IMR-90 (cell line): Measurements from ENCODE around the gene SVEP1. TPM values are rescaled to one million over a fixed set of nuclear protein-coding genes. Genes with fewer than 3 reads are reported as not detected.

Source experiments
- ATAC-seq: fragments of 200-7000 bp; cut with Tn5 transposase; 2 replicates; pipeline ENCODE4 v1.9.1; 2020; ENCODE audit warnings: low read depth, mild to moderate bottlenecking, moderate library complexity
- BruUV-seq: library from RNA; stranded (reverse); fragments of 400-500 nt; replicated peaks from 2 replicates; lab custom pipeline; 2021; lab: Mats Ljungman, UMichigan
- CTCF ChIA-PET: fragments of 300-600 bp; formaldehyde crosslinking; extraction: SDS; loops from one replicate; lab custom pipeline; 2021; ENCODE audit warnings: antibody characterized with exemption; lab: Yijun Ruan, JAX
- POLR2A ChIA-PET: fragments of 300-600 bp; sonication (Branson Sonifier 250); formaldehyde crosslinking; loops from one replicate; lab custom pipeline; 2022; ENCODE audit warnings: antibody characterized with exemption; ENCODE audit not compliant: unreplicated experiment; lab: Charles Lee
- DNase-seq: peaks from one replicate; pipeline ENCODE4 v3.0.0; 2013
- H2AFZ ChIP-seq: replicated peaks from 2 replicates; pipeline ENCODE3; 2013; ENCODE audit warnings: low read length, mild to moderate bottlenecking; ENCODE audit not compliant: poor library complexity
- H2AK5ac ChIP-seq: 2 replicates; pipeline ENCODE4 v1.6.1; 2013; ENCODE audit warnings: low read depth, low read length, inconsistent platforms
- H2AK9ac ChIP-seq: replicated peaks from 2 replicates; pipeline ENCODE3; 2013; ENCODE audit warnings: mild to moderate bottlenecking, low read depth, low read length, moderate library complexity; ENCODE audit not compliant: poor library complexity
- H2BK120ac ChIP-seq: 2 replicates; pipeline ENCODE4 v1.6.1; 2013; ENCODE audit warnings: low read depth, low read length, inconsistent platforms
- H2BK15ac ChIP-seq: 3 replicates; pipeline ENCODE4 v1.6.1; 2013; ENCODE audit warnings: low read depth, low read length, inconsistent platforms
- H2BK20ac ChIP-seq: 2 replicates; pipeline ENCODE4 v1.6.1; 2013; ENCODE audit warnings: low read depth, mild to moderate bottlenecking, inconsistent platforms, low read length, moderate library complexity
- H2BK5ac ChIP-seq: 2 replicates; pipeline ENCODE4 v1.6.1; 2013; ENCODE audit warnings: mild to moderate bottlenecking, low read depth, low read length, inconsistent platforms; ENCODE audit not compliant: poor library complexity, severe bottlenecking
- H3K14ac ChIP-seq: replicated peaks from 2 replicates; pipeline ENCODE4 v1.6.1; 2013; ENCODE audit warnings: low read depth, low read length, inconsistent platforms
- H3K18ac ChIP-seq: 2 replicates; pipeline ENCODE4 v1.6.1; 2013; ENCODE audit warnings: low read depth, low read length, control low read depth
- H3K23ac ChIP-seq: 2 replicates; pipeline ENCODE4 v1.6.1; 2013; ENCODE audit warnings: low read depth, low read length, inconsistent platforms
- H3K27ac ChIP-seq: 2 replicates; pipeline ENCODE4 v1.5.1; 2013; ENCODE audit warnings: mild to moderate bottlenecking, control low read depth, low read length; ENCODE audit not compliant: insufficient read depth
- H3K27me3 ChIP-seq: 2 replicates; pipeline ENCODE4 v1.6.1; 2013; ENCODE audit warnings: low read length; ENCODE audit not compliant: control insufficient read depth, insufficient read depth
- H3K36me3 ChIP-seq: 2 replicates; pipeline ENCODE4 v1.6.1; 2013; ENCODE audit warnings: low read length, mixed read lengths; ENCODE audit not compliant: control insufficient read depth, insufficient read depth
- H3K4ac ChIP-seq: 2 replicates; pipeline ENCODE4 v1.6.1; 2013; ENCODE audit warnings: low read depth, low read length, inconsistent platforms
- H3K4me1 ChIP-seq: 2 replicates; pipeline ENCODE4 v1.6.1; 2013; ENCODE audit warnings: low read length, mixed read lengths; ENCODE audit not compliant: control insufficient read depth, insufficient read depth
- H3K4me2 ChIP-seq: 2 replicates; pipeline ENCODE4 v1.6.1; 2013; ENCODE audit warnings: low read depth, mild to moderate bottlenecking, control low read depth, low read length, moderate library complexity
- H3K4me3 ChIP-seq: 2 replicates; pipeline ENCODE4 v1.5.1; 2013; ENCODE audit warnings: low read depth, mild to moderate bottlenecking, control low read depth, low read length, moderate library complexity; ENCODE audit not compliant: insufficient read depth
- H3K56ac ChIP-seq: 2 replicates; pipeline ENCODE4 v1.6.1; 2013; ENCODE audit warnings: low read length, inconsistent platforms; ENCODE audit not compliant: insufficient read depth; ENCODE audit errors: extremely low read depth
- H3K79me1 ChIP-seq, 2 experiments: 2 replicates each; pipeline ENCODE4 v1.6.1; 2013; ENCODE audit warnings: low read length in 2 of 2, inconsistent platforms in 1 of 2, low read depth in 1 of 2
- H3K9ac ChIP-seq: 2 replicates; pipeline ENCODE4 v1.6.1; 2013; ENCODE audit warnings: low read depth, low read length, control low read depth
- H3K9me1 ChIP-seq: 2 replicates; pipeline ENCODE4 v1.6.1; 2013; ENCODE audit warnings: low read length, inconsistent platforms; ENCODE audit not compliant: insufficient read depth
- H3K9me3 ChIP-seq: 2 replicates; pipeline ENCODE4 v1.6.1; 2013; ENCODE audit warnings: low read length; ENCODE audit not compliant: control insufficient read depth, insufficient read depth
- H4K20me1 ChIP-seq: 2 replicates; pipeline ENCODE4 v1.6.1; 2013; ENCODE audit warnings: low read length, inconsistent platforms; ENCODE audit not compliant: insufficient read depth
- H4K5ac ChIP-seq: 2 replicates; pipeline ENCODE4 v1.6.1; 2013; ENCODE audit warnings: mild to moderate bottlenecking, low read depth, low read length, control low read depth
- H4K8ac ChIP-seq, 2 experiments: 2 replicates each; pipeline ENCODE4 v1.6.1; 2013; ENCODE audit warnings: low read depth in 2 of 2, low read length in 2 of 2, control low read depth in 1 of 2, inconsistent platforms in 1 of 2
- H4K91ac ChIP-seq: 2 replicates; pipeline ENCODE4 v1.6.1; 2013; ENCODE audit warnings: low read depth, low read length, inconsistent platforms; ENCODE audit not compliant: insufficient read depth
- BHLHE40 ChIP-seq: fragments of 150-350 bp; IDR thresholded peaks from 2 replicates; pipeline ENCODE4 v1.6.1; 2016; ENCODE audit warnings: mild to moderate bottlenecking, low read depth, low read length
- NFE2L2 ChIP-seq: fragments of 150-350 bp; IDR thresholded peaks from 2 replicates; pipeline ENCODE4 v1.6.1; 2016; ENCODE audit warnings: low read depth, mild to moderate bottlenecking, low read length
- RCOR1 ChIP-seq: IDR thresholded peaks from 2 replicates; pipeline ENCODE4 v1.6.1; 2012; ENCODE audit warnings: mild to moderate bottlenecking, low read length, improper control_type of control experiment; ENCODE audit not compliant: insufficient replicate concordance
- WGBS, 2 experiments: methylation state at CpG; one replicate each; pipeline versions ENCODE4 v1.1.5 to v1.1.7; 2013; ENCODE audit warnings: missing lambda C conversion rate in 2 of 2; ENCODE audit not compliant: insufficient read length in 1 of 2; ENCODE audit errors: extremely low coverage in 2 of 2; 5-methylcytosine and 5-hydroxymethylcytosine counted together
- dilution Hi-C: fragments of 300-500 bp; cut with HindIII; formaldehyde crosslinking; loops from one replicate; pipeline ENCODE4 v1.14.3; 2018; ENCODE audit warnings: low sequenced_read_pairs; ENCODE audit not compliant: unreplicated experiment
- in situ Hi-C: fragments of 300-500 bp; cut with MboI; formaldehyde crosslinking; loops from 3 replicates; pipeline ENCODE4 v1.14.3; 2019; ENCODE audit warnings: low sequenced_read_pairs, inconsistent platforms, mixed read lengths
- intact Hi-C: fragments of 100-400 bp; cut with micrococcal nuclease; formaldehyde crosslinking; loops from 2 replicates; pipeline ENCODE4 v1.10.0; 2022
- polyA plus RNA-seq, 3 experiments: library from polyadenylated mRNA; depleted of rRNA; stranded (reverse); fragments of >200 nt; gene quantifications; 2 replicates each; pipeline ENCODE4 v1.2.3, GENCODE V29; 2012; ENCODE audit warnings: low replicate concordance in 1 of 3
- total RNA-seq: library from RNA; depleted of rRNA; stranded (reverse); fragments of >200 nt; gene quantifications from 2 replicates; pipeline ENCODE4 v1.2.3, GENCODE V29; 2012
- TF ChIP-seq, protein P1 (sequence below): fragments of 150-350 bp; IDR thresholded peaks from 2 replicates; pipeline ENCODE4 v1.6.1; 2016; ENCODE audit warnings: low read depth, mild to moderate bottlenecking, low read length, moderate library complexity, borderline replicate concordance

SVEP1 gene
- total and polyA plus RNA-seq, 2 of the 4 experiments (the other 2 are of a cell fraction): 4.8 to 16.7 TPM

- DNase-seq: peak; percentile 2
- H3K27ac ChIP-seq: no peak overlapping the region
- in situ Hi-C loops (no loop called here), dilution Hi-C loops (no loop called here), intact Hi-C loops (no loop called here)
- no peak overlapping the region for H3K9ac ChIP-seq
- H3K14ac ChIP-seq: no peak overlapping the region
- no peak overlapping the region for H3K18ac ChIP-seq
- CTCF ChIA-PET: no interaction called here
- H3K56ac ChIP-seq: no peak overlapping the region
- H3K9me1 ChIP-seq: no peaks in the 10 kb centered on the region
- H3K9me3 ChIP-seq: no peaks in the 10 kb centered on the region
- BruUV-seq: no TSS peak
- H4K8ac ChIP-seq: no peak overlapping the region
- no peak overlapping the region for H2BK15ac ChIP-seq
- H4K20me1 ChIP-seq: no peaks in the 10 kb centered on the region
- no peak overlapping the region for H2AK5ac ChIP-seq
- H3K36me3 ChIP-seq: peaks cover 29% of the 10 kb centered on the region
- no peak overlapping the region for H3K23ac ChIP-seq
- ATAC-seq: no peak
- H2BK20ac ChIP-seq: no peak overlapping the region
- H4K91ac ChIP-seq: no peak overlapping the region
- POLR2A ChIA-PET: no interaction called here
- H2BK5ac ChIP-seq: no peak overlapping the region
- no CpG with 5 or more reads among the region's 1 CpG for WGBS, 2 experiments
- no peak overlapping the region for H2BK120ac ChIP-seq
- no peak overlapping the region for H2AK9ac ChIP-seq
- no peaks in the 10 kb centered on the region for H3K4me1 ChIP-seq
- no peak overlapping the region for H3K4me3 ChIP-seq
- no peak overlapping the region for H3K4ac ChIP-seq
- H2AFZ ChIP-seq: no peak overlapping the region
- H3K79me1 ChIP-seq: no peaks in the 10 kb centered on the region
- no peak overlapping the region for H3K4me2 ChIP-seq
- no peak overlapping the region for H4K5ac ChIP-seq
- no peaks in the 10 kb centered on the region for H3K27me3 ChIP-seq
- TF ChIP-seq, protein P1, sequence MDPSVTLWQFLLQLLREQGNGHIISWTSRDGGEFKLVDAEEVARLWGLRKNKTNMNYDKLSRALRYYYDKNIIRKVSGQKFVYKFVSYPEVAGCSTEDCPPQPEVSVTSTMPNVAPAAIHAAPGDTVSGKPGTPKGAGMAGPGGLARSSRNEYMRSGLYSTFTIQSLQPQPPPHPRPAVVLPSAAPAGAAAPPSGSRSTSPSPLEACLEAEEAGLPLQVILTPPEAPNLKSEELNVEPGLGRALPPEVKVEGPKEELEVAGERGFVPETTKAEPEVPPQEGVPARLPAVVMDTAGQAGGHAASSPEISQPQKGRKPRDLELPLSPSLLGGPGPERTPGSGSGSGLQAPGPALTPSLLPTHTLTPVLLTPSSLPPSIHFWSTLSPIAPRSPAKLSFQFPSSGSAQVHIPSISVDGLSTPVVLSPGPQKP: no peak
- TF ChIP-seq NFE2L2 (no peak), BHLHE40 (no peak), RCOR1 (no peak)
Measured at GRCh38 chr9:110486218-110486617, 93.3 kb downstream of the SVEP1 start.
